CD14-positive monocyte (primary cell): ENCODE measurements around the gene SLC27A4. TPM values are rescaled to one million over a fixed set of nuclear protein-coding genes. Genes with fewer than 3 reads are reported as not detected.

ENCODE experiments used
- DNase-seq, 3 donors: peaks; one replicate each; pipeline ENCODE4 v3.0.0-alpha.2; 2011 to 2022
- H2AFZ ChIP-seq: 2 replicates; pipeline ENCODE4 v1.6.0; 2012; ENCODE audit warnings: mild to moderate bottlenecking, low read depth, low read length, inconsistent platforms; ENCODE audit not compliant: insufficient read depth, poor library complexity, severe bottlenecking
- H3K27ac ChIP-seq, 2 donors: 1 replicate in 1 of 2; 2 replicates in 1 of 2; pipeline ENCODE4 v1.5.1; 2012 to 2013; ENCODE audit warnings: low read length in 2 of 2, control low read depth in 1 of 2, inconsistent platforms in 1 of 2, low read depth in 1 of 2, mild to moderate bottlenecking in 1 of 2
- H3K27me3 ChIP-seq, 2 donors: one replicate each; pipeline versions ENCODE4 v1.6.0 to v1.6.1; 2011 to 2013; ENCODE audit warnings: low read length in 2 of 2; ENCODE audit not compliant: control insufficient read depth in 2 of 2, insufficient read depth in 2 of 2
- H3K36me3 ChIP-seq, 2 donors: replicated peaks in 1 of 2; 1 replicate in 1 of 2; 2 replicates in 1 of 2; pipeline versions ENCODE4 v1.5.1 to v1.6.1; 2012 to 2013; ENCODE audit warnings: low read length in 2 of 2, control low read depth in 1 of 2, inconsistent platforms in 1 of 2, mild to moderate bottlenecking in 1 of 2; ENCODE audit not compliant: insufficient read depth in 2 of 2, control insufficient read depth in 1 of 2
- H3K4me1 ChIP-seq, 2 donors: 1 replicate in 1 of 2; 2 replicates in 1 of 2; pipeline versions ENCODE4 v1.5.1 to v1.6.1; 2012 to 2013; ENCODE audit warnings: low read length in 2 of 2, control low read depth in 1 of 2, inconsistent platforms in 1 of 2, mild to moderate bottlenecking in 1 of 2, moderate library complexity in 1 of 2; ENCODE audit not compliant: insufficient read depth in 2 of 2, control insufficient read depth in 1 of 2
- H3K4me2 ChIP-seq: replicated peaks from 2 replicates; pipeline ENCODE3; 2012; ENCODE audit warnings: low read length, moderate library complexity, mild to moderate bottlenecking; ENCODE audit not compliant: poor library complexity, severe bottlenecking; ENCODE audit errors: extremely low read depth
- H3K4me3 ChIP-seq, 3 experiments: fragments of 200-600 bp in 1 of 3; sonication (generic) in 1 of 3; replicated peaks in 1 of 3; 1 replicate in 2 of 3; 2 replicates in 1 of 3; pipeline ENCODE4 v1.5.1; 2011 to 2013; ENCODE audit warnings: low read length in 3 of 3, mild to moderate bottlenecking in 3 of 3, control low read depth in 2 of 3, low read depth in 2 of 3, inconsistent platforms in 1 of 3, moderate library complexity in 1 of 3
- H3K79me2 ChIP-seq: 2 replicates; pipeline ENCODE4 v1.6.0; 2012; ENCODE audit warnings: mild to moderate bottlenecking, control low read depth, inconsistent platforms, low read length, moderate library complexity; ENCODE audit not compliant: insufficient read depth
- H3K9ac ChIP-seq: 2 replicates; pipeline ENCODE4 v1.6.0; 2017; ENCODE audit warnings: low read length, mild to moderate bottlenecking; ENCODE audit not compliant: insufficient read depth, poor library complexity, severe bottlenecking
- H3K9me3 ChIP-seq, 2 donors: replicated peaks in 1 of 2; 1 replicate in 1 of 2; 2 replicates in 1 of 2; pipeline versions ENCODE4 v1.5.1 to v1.6.1; 2012 to 2013; ENCODE audit warnings: low read length in 2 of 2, control low read depth in 1 of 2; ENCODE audit not compliant: control insufficient read depth in 1 of 2, insufficient read depth in 1 of 2
- H4K20me1 ChIP-seq: 2 replicates; pipeline ENCODE4 v1.6.0; 2012; ENCODE audit warnings: mild to moderate bottlenecking, low read length, control low read depth, moderate library complexity; ENCODE audit not compliant: insufficient read depth
- H3K27ac Mint-ChIP-seq, 7 donors: one replicate each; pipeline ENCODE4 v1.8.0; 2020; ENCODE audit warnings: mild to moderate bottlenecking in 7 of 7, mixed read lengths in 7 of 7, moderate library complexity in 6 of 7, inconsistent platforms in 2 of 7
- H3K27me3 Mint-ChIP-seq, 3 donors: one replicate each; pipeline ENCODE4 v1.8.0; 2021 to 2022; ENCODE audit warnings: low read depth in 3 of 3, mild to moderate bottlenecking in 3 of 3, mixed read lengths in 3 of 3, moderate library complexity in 3 of 3, inconsistent platforms in 1 of 3
- H3K36me3 Mint-ChIP-seq, 2 donors: one replicate each; pipeline ENCODE4 v1.8.0; 2020; ENCODE audit warnings: mixed read lengths in 2 of 2, inconsistent platforms in 1 of 2, mild to moderate bottlenecking in 1 of 2
- H3K4me1 Mint-ChIP-seq: one replicate; pipeline ENCODE4 v1.8.0; 2020; ENCODE audit warnings: mild to moderate bottlenecking, mixed read lengths
- H3K4me3 Mint-ChIP-seq, 2 donors: one replicate each; pipeline ENCODE4 v1.8.0; 2020; ENCODE audit warnings: mild to moderate bottlenecking in 2 of 2, mixed read lengths in 2 of 2, moderate library complexity in 1 of 2
- H3K9me3 Mint-ChIP-seq, 7 donors: one replicate each; pipeline ENCODE4 v1.8.0; 2020 to 2022; ENCODE audit warnings: mixed read lengths in 7 of 7, mild to moderate bottlenecking in 6 of 7, moderate library complexity in 6 of 7, inconsistent platforms in 2 of 7
- CTCF ChIP-seq: fragments of 200-600 bp; IDR thresholded peaks from one replicate; pipeline ENCODE4 v1.8.0; 2022; ENCODE audit warnings: antibody characterized with exemption, mild to moderate bottlenecking
- WGBS: methylation state at CpG from one replicate; pipeline ENCODE4 v1.1.5; 2013; ENCODE audit warnings: missing lambda C conversion rate; ENCODE audit not compliant: insufficient coverage; 5-methylcytosine and 5-hydroxymethylcytosine counted together
- intact Hi-C, 2 donors: fragments of 100-400 bp; cut with micrococcal nuclease; formaldehyde crosslinking; loops; one replicate each; pipeline versions ENCODE4 v1.15.0 to v1.15.1; 2023
- polyA plus RNA-seq, 3 donors: library from polyadenylated mRNA; depleted of rRNA in 1 of 3; unstranded in 2 of 3; stranded (reverse) in 1 of 3; fragments of 300-500 nt in 2 of 3; fragments of >200 nt in 1 of 3; fragmentation: Illumina TruSeq in 2 of 3; gene quantifications; 1 replicate in 2 of 3; 2 replicates in 1 of 3; pipeline ENCODE4 v1.2.3, GENCODE V29; 2012 to 2021

Gene SLC27A4
- polyA plus RNA-seq, 3 donors, result 6.8 to 8.9 (median 6.8) TPM

GRCh38 chr9:128396970-128397613 lies 56.8 kb downstream of the SLC27A4 start:
- Histone ChIP-seq H3K4me3 (peak overlapping the region in 1 of 3 experiments; percentile 16), H3K27ac (no peak overlapping the region), H3K79me2 (no peaks in the 10 kb centered on the region), H3K9ac (no peak overlapping the region), H3K27me3 (no peaks in the 10 kb centered on the region), H3K4me1 (peaks cover 10 to 11% of the 10 kb centered on the region in 2 donors), H2AFZ (peak overlapping the region; percentile 36), H3K36me3 (peaks cover 6 to 8% of the 10 kb centered on the region in 2 donors), H3K9me3 (no peaks in the 10 kb centered on the region), H4K20me1 (no peaks in the 10 kb centered on the region), H3K4me2 (peak overlapping the region; percentile 47)
- Mint-ChIP-seq H3K9me3 (peaks cover 0 to 2% (median 1%) of the 10 kb centered on the region in 7 donors), H3K36me3 (peaks cover 5 to 7% of the 10 kb centered on the region in 2 donors), H3K4me3 (peak overlapping the region; percentile 31 to 83), H3K27ac (peak overlapping the region in 2 of 7 donors; percentile 38 to 73), H3K4me1 (peaks cover 14% of the 10 kb centered on the region), H3K27me3 (peaks cover 8 to 30% (median 13%) of the 10 kb centered on the region in 3 donors)
- TF ChIP-seq CTCF, result no peak
- intact Hi-C loops, result no loop called here
- WGBS, result 2% methylated on average over 14 of the region's 19 CpGs
- DNase-seq, result peak; percentile 35 to 43 (median 39)

GRCh38 chr9:128397831-128398230 lies 57.5 kb downstream of the SLC27A4 start:
- Histone ChIP-seq H3K79me2 (no peaks in the 10 kb centered on the region), H3K36me3 (peaks cover under 1% of the 10 kb centered on the region in 2 donors), H3K27ac (no peak overlapping the region), H2AFZ (peak overlapping the region; percentile 36), H3K4me3 (no peak overlapping the region), H3K4me2 (no peak overlapping the region), H4K20me1 (no peaks in the 10 kb centered on the region), H3K27me3 (no peaks in the 10 kb centered on the region), H3K4me1 (peaks cover 10 to 11% of the 10 kb centered on the region in 2 donors), H3K9me3 (no peaks in the 10 kb centered on the region), H3K9ac (no peak overlapping the region)
- peaks cover 11 to 31% (median 13%) of the 10 kb centered on the region in 3 donors for H3K27me3 Mint-ChIP-seq
- no peaks in the 10 kb centered on the region for H3K9me3 Mint-ChIP-seq
- peak overlapping the region in 1 of 2 donors; percentile 5 for H3K4me3 Mint-ChIP-seq
- peaks cover 14% of the 10 kb centered on the region for H3K4me1 Mint-ChIP-seq
- no peaks in the 10 kb centered on the region for H3K36me3 Mint-ChIP-seq
- TF ChIP-seq CTCF, result no peak
- no peak for DNase-seq
- H3K27ac Mint-ChIP-seq, result peak overlapping the region in 1 of 7 donors; percentile 0
- 84% methylated on average over 3 of the region's 7 CpGs for WGBS
- intact Hi-C loops, result no loop called here
